Testis (tissue), 3 donors: ENCODE measurements around the gene BRI3. TPM values are rescaled to one million over a fixed set of nuclear protein-coding genes. Genes with fewer than 3 reads are reported as not detected.

Experiments used
- DNase-seq: peaks from one replicate; pipeline ENCODE4 v3.0.0-alpha.2; 2019
- H3K27ac ChIP-seq, 2 donors: fragments of 200-600 bp; sonication (generic); one replicate each; pipeline ENCODE4 v1.5.1; 2019
- H3K27me3 ChIP-seq: fragments of 200-600 bp; sonication (generic); one replicate; pipeline ENCODE4 v1.5.1; 2019
- H3K36me3 ChIP-seq: fragments of 200-600 bp; sonication (generic); one replicate; pipeline ENCODE4 v1.5.1; 2017; ENCODE audit warnings: low read depth; ENCODE audit errors: missing control alignments
- H3K4me1 ChIP-seq: fragments of 200-600 bp; sonication (generic); one replicate; pipeline ENCODE4 v1.5.1; 2019
- H3K4me3 ChIP-seq, 2 donors: fragments of 200-600 bp; sonication (generic); one replicate each; pipeline ENCODE4 v1.5.1; 2017 to 2019
- H3K9me3 ChIP-seq: fragments of 200-600 bp; sonication (generic); one replicate; pipeline ENCODE4 v1.5.1; 2017
- POLR2A ChIP-seq: fragments of 450-650 bp; IDR thresholded peaks from one replicate; pipeline ENCODE4 v1.6.1; 2017; ENCODE audit warnings: antibody characterized with exemption, mild to moderate bottlenecking, moderate library complexity
- WGBS, 2 donors: methylation state at CpG; one replicate each; pipeline ENCODE4 v1.1.5; 2018; 5-methylcytosine and 5-hydroxymethylcytosine counted together
- intact Hi-C: fragments of 100-400 bp; cut with DNase I; formaldehyde crosslinking; loops from one replicate; pipeline ENCODE4 v1.15.1; 2023; ENCODE audit warnings: low total_unique reads
- polyA plus RNA-seq: library from polyadenylated mRNA; stranded (reverse); fragments of 350-450 nt; fragmentation: Illumina TruSeq; extraction: RNeasy Lipid Tissue Mini Kit (QIAGEN cat#74804); gene quantifications from one replicate; pipeline ENCODE4 v1.2.3, GENCODE V29; 2014; ENCODE audit warnings: low read depth, low replicate concordance; ENCODE audit not compliant: insufficient read depth
- total RNA-seq, 2 donors: library from RNA; depleted of rRNA; stranded (reverse); fragments of >200 nt; gene quantifications; one replicate each; pipeline ENCODE4 v1.2.3, GENCODE V29; 2016
- TF ChIP-seq, protein P1 (sequence below), 3 experiments: fragments of 450-650 bp in 2 of 3; fragments of 200-600 bp in 1 of 3; sonication (generic) in 1 of 3; IDR thresholded peaks; one replicate each; pipeline ENCODE4 v1.5.1; 2016 to 2019; ENCODE audit warnings: antibody characterized with exemption in 3 of 3, mild to moderate bottlenecking in 2 of 3, moderate library complexity in 1 of 3

BRI3 gene
- total and polyA plus RNA-seq, 3 donors from 2014 or later = 61.1 to 167 (median 76.3) TPM

- TF ChIP-seq, protein P1, sequence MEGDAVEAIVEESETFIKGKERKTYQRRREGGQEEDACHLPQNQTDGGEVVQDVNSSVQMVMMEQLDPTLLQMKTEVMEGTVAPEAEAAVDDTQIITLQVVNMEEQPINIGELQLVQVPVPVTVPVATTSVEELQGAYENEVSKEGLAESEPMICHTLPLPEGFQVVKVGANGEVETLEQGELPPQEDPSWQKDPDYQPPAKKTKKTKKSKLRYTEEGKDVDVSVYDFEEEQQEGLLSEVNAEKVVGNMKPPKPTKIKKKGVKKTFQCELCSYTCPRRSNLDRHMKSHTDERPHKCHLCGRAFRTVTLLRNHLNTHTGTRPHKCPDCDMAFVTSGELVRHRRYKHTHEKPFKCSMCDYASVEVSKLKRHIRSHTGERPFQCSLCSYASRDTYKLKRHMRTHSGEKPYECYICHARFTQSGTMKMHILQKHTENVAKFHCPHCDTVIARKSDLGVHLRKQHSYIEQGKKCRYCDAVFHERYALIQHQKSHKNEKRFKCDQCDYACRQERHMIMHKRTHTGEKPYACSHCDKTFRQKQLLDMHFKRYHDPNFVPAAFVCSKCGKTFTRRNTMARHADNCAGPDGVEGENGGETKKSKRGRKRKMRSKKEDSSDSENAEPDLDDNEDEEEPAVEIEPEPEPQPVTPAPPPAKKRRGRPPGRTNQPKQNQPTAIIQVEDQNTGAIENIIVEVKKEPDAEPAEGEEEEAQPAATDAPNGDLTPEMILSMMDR (IDR thresholded peaks at IDR 0.05) = no peak
- no peak for TF ChIP-seq POLR2A
- no peak for DNase-seq
- no peak overlapping the region for H3K4me3 ChIP-seq
- no peaks in the 10 kb centered on the region for H3K36me3 ChIP-seq
- H3K27ac ChIP-seq = no peak overlapping the region
- intact Hi-C loops = no loop called here
- 93 to 94% methylated on average over 10 of the region's 10 CpGs for WGBS, 2 donors
- no peaks in the 10 kb centered on the region for H3K27me3 ChIP-seq
- no peaks in the 10 kb centered on the region for H3K9me3 ChIP-seq
- H3K4me1 ChIP-seq = no peaks in the 10 kb centered on the region
Observed at GRCh38 chr7:98234429-98235147, 46.9 kb upstream of the BRI3 start.

- no peak overlapping the region for H3K4me3 ChIP-seq
- H3K4me1 ChIP-seq = no peaks in the 10 kb centered on the region
- no peaks in the 10 kb centered on the region for H3K27me3 ChIP-seq
- H3K9me3 ChIP-seq = no peaks in the 10 kb centered on the region
- 88 to 94% methylated on average over 4 to 10 of the region's 11 CpGs for WGBS, 2 donors
- no peak for DNase-seq
- H3K36me3 ChIP-seq = no peaks in the 10 kb centered on the region
- intact Hi-C loops = no loop called here
- no peak for TF ChIP-seq POLR2A
- TF ChIP-seq, protein P1 (IDR thresholded peaks at IDR 0.05) = no peak
- no peak overlapping the region for H3K27ac ChIP-seq
Observed at GRCh38 chr7:98235901-98236300, 45.6 kb upstream of the BRI3 start.

DNA sequence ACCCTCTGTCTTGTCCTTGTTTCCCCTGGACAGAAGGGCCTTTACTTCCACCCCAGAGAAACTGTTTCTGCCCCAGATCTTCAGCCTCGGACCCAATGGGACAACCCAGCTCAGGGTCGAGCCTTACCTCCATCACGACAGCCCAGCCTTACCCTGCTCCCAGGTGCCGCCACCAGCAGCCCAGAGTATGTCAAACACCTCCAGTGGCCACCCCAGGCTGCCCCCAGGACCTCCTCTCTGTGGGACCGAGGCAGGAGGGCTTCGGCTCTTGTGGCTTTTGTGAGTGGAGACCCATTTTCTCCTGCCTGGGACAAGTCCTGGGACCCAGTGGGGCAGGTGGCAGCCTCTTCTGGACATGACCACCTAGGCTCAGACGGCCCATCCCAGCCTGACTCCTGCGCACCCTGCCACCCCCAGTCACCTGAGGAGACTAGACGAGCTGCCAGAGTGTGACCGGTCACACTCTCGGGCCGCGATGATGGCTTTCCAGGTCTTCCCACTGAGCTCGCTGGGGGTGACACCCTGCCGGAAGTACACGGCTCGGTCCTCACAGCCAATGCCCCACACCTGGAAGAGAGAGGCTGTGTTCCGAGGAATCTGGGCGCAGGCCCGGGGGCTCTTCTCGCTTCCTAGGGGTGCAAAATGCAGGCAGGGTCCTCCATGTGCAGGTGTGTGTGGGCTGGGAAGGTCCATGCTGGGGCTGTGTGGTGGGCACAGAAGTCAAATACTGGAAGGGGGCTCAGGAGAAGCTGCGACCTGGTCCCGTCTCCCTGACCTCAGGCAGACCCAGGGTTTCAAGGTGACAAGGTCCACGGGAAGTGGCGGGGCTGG lies 44.9 kb upstream of the BRI3 start:
- H3K9me3 ChIP-seq = no peaks in the 10 kb centered on the region
- no peak overlapping the region for H3K4me3 ChIP-seq
- DNase-seq = no peak
- H3K4me1 ChIP-seq = no peaks in the 10 kb centered on the region
- H3K27me3 ChIP-seq = no peaks in the 10 kb centered on the region
- no peaks in the 10 kb centered on the region for H3K36me3 ChIP-seq
- intact Hi-C loops = no loop called here
- H3K27ac ChIP-seq = no peak overlapping the region
- TF ChIP-seq POLR2A = no peak
- TF ChIP-seq, protein P1 (IDR thresholded peaks at IDR 0.05) = no peak
- 94 to 100% methylated on average over 3 to 25 of the region's 25 CpGs for WGBS, 2 donors

GRCh38 chr7:98238076-98238475 lies 43.4 kb upstream of the BRI3 start:
- Histone ChIP-seq H3K36me3 (no peaks in the 10 kb centered on the region), H3K27me3 (no peaks in the 10 kb centered on the region), H3K4me3 (no peak overlapping the region), H3K9me3 (no peaks in the 10 kb centered on the region), H3K27ac (no peak overlapping the region), H3K4me1 (no peaks in the 10 kb centered on the region)
- TF ChIP-seq POLR2A = no peak
- TF ChIP-seq, protein P1 (IDR thresholded peaks at IDR 0.05) = no peak
- 95 to 100% methylated on average over 2 to 4 of the region's 4 CpGs for WGBS, 2 donors
- intact Hi-C loops = no loop called here
- no peak for DNase-seq
